IMR-90 (cell line): ENCODE measurements around the gene PHKB.
"Not testable (repeated sequence)": the region's sequence is repeated elsewhere in the genome, so short reads cannot be mapped to it uniquely, and the experiment has no call there.

Experiments
- CEBPB ChIP-seq: IDR thresholded peaks from 2 replicates; pipeline ENCODE4 v1.6.1; 2012; ENCODE audit warnings: low read depth, low read length, improper control_type of control experiment
- MXI1 ChIP-seq: IDR thresholded peaks from 2 replicates; pipeline ENCODE4 v1.6.1; 2012; ENCODE audit warnings: low read depth, mild to moderate bottlenecking, low read length, moderate library complexity, borderline replicate concordance
- TF ChIP-seq, protein P1 (sequence below): fragments of 150-350 bp; IDR thresholded peaks from 2 replicates; pipeline ENCODE4 v1.6.1; 2016; ENCODE audit warnings: low read depth, mild to moderate bottlenecking, low read length, moderate library complexity, borderline replicate concordance
- TF ChIP-seq, protein P2 (sequence below): conservative IDR thresholded peaks from 2 replicates; pipeline ENCODE4 v1.5.1; 2012; ENCODE audit warnings: mild to moderate bottlenecking, low read depth, low read length, improper control_type of control experiment

DNA sequence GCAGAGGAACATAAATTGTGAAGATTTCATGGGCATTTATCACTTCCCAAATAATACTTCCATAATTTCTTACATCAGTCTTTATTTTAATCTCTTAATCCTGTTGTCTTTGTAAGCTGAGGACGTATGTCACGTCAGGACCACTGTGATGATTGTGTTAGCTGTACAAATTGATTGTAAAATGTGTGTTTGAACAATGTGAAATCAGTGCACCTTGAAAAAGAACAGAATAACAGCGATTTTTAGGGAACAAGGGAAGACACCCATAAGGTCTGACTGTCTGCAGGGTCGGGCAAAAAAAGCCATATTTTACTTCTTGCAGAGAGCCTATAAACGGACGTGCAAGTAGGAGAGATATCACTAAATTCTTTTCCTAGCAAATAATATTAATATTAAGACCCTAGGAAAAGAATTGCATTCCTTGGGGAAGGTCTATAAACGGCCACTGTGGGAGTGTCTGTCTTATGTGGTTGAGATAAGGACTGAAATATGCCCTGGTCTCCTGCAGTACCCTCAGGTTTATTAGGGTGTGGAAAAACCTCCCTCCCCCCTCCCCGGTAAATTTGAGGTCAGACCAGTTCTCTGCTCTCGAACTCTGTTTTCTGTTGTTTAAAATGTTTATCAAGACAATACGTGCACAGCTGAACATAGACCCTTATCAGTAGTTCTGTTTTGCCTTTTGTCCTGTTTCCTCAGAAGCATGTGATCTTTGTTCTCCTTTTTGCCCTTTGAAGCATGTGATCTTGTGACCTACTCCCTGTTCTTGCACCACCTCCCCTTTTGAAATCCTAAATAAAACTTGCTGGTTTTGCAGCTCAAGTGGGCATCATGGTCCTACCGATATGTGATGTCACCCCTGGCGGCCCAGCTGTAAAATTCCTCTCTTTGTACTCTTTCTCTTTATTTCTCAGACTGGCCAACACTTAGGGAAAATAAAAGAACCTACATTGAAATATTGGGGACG lies 78.9 kb downstream of the PHKB start:
- TF ChIP-seq, protein P1, sequence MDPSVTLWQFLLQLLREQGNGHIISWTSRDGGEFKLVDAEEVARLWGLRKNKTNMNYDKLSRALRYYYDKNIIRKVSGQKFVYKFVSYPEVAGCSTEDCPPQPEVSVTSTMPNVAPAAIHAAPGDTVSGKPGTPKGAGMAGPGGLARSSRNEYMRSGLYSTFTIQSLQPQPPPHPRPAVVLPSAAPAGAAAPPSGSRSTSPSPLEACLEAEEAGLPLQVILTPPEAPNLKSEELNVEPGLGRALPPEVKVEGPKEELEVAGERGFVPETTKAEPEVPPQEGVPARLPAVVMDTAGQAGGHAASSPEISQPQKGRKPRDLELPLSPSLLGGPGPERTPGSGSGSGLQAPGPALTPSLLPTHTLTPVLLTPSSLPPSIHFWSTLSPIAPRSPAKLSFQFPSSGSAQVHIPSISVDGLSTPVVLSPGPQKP = not testable (repeated sequence)
- TF ChIP-seq, protein P2, sequence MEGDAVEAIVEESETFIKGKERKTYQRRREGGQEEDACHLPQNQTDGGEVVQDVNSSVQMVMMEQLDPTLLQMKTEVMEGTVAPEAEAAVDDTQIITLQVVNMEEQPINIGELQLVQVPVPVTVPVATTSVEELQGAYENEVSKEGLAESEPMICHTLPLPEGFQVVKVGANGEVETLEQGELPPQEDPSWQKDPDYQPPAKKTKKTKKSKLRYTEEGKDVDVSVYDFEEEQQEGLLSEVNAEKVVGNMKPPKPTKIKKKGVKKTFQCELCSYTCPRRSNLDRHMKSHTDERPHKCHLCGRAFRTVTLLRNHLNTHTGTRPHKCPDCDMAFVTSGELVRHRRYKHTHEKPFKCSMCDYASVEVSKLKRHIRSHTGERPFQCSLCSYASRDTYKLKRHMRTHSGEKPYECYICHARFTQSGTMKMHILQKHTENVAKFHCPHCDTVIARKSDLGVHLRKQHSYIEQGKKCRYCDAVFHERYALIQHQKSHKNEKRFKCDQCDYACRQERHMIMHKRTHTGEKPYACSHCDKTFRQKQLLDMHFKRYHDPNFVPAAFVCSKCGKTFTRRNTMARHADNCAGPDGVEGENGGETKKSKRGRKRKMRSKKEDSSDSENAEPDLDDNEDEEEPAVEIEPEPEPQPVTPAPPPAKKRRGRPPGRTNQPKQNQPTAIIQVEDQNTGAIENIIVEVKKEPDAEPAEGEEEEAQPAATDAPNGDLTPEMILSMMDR = not testable (repeated sequence)
- not testable (repeated sequence) for TF ChIP-seq CEBPB, MXI1
